Measurements from ENCODE around the gene ADARB2.

Gene ADARB2

DNA sequence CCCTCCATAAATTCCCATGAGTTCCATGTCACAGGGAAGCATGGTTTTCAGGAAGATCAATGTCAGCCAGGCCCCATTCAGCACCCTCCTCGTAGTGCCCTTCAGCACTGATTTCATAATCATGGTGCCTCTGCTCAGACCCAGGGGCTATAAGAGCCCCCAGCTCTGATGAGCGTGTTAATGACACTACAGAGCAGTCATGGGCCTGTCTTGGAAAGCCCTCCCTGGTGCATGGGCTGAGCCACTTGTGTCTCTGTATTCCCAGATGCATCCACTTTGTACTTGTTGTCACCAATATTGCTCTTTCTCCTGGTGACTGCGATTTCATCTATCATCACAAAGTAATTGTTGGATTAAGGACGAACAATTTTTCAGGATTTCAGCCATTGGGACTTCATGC lies 154.6 kb downstream of the ADARB2 start:
- CTCF ChIA-PET = no interaction called here
- no peak overlapping the region for H3K27ac ChIP-seq
- POLR2A ChIA-PET (ENCODE audit: low non-redundant PET) = no interaction called here
- DNase-seq (ENCODE audit: low spot score) = no peak
- TF ChIP-seq, protein P1, sequence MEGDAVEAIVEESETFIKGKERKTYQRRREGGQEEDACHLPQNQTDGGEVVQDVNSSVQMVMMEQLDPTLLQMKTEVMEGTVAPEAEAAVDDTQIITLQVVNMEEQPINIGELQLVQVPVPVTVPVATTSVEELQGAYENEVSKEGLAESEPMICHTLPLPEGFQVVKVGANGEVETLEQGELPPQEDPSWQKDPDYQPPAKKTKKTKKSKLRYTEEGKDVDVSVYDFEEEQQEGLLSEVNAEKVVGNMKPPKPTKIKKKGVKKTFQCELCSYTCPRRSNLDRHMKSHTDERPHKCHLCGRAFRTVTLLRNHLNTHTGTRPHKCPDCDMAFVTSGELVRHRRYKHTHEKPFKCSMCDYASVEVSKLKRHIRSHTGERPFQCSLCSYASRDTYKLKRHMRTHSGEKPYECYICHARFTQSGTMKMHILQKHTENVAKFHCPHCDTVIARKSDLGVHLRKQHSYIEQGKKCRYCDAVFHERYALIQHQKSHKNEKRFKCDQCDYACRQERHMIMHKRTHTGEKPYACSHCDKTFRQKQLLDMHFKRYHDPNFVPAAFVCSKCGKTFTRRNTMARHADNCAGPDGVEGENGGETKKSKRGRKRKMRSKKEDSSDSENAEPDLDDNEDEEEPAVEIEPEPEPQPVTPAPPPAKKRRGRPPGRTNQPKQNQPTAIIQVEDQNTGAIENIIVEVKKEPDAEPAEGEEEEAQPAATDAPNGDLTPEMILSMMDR (conservative IDR thresholded peaks at IDR 0.05; ENCODE audit: low read depth) = no peak

DNA sequence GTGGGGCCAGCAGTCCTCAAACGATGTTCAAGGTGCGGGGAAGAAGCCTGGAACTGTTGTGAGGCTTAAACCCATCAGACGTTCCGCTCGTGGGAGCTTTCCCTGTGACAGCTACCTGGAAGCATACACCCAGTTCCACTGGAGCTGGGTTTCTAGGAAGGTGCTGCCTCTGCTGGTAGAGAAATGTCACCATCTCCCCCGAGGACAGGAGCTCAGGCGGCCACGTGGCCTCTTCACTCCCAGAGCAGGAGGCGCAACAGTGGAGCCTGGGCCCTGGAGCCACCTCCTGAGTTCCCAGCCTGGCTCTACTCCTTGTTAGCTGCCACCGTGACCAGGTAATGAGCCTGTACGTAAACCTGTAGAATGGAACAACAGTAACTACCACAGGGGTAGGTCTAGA lies 156.1 kb downstream of the ADARB2 start:
- CTCF ChIA-PET = no interaction called here
- no peak for DNase-seq (ENCODE audit: low spot score)
- POLR2A ChIA-PET (ENCODE audit: low non-redundant PET) = no interaction called here
- TF ChIP-seq, protein P1 (conservative IDR thresholded peaks at IDR 0.05; ENCODE audit: low read depth) = no peak
- H3K27ac ChIP-seq = no peak overlapping the region

DNA sequence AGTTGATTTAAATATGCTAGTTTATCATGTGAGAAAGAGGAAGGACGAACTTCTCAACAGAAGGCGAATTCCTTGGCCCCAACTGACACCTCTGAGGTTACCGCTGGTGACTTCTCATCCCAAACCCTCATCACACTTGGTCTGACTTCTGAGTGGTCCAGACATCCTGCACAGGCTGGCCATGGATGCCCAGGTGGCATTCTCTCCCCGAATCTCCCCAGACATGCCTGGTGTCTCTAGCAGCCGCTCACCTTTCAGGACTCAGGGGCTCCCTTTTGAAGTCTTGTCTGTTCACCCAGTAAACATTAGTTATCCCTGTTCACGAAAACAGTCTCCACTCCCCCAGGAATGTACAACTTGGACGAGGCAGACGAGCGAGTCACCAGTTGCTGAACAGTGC lies 157.7 kb downstream of the ADARB2 start:
- ChIA-PET CTCF (no interaction called here), POLR2A (ENCODE audit: low non-redundant PET) (no interaction called here)

DNA sequence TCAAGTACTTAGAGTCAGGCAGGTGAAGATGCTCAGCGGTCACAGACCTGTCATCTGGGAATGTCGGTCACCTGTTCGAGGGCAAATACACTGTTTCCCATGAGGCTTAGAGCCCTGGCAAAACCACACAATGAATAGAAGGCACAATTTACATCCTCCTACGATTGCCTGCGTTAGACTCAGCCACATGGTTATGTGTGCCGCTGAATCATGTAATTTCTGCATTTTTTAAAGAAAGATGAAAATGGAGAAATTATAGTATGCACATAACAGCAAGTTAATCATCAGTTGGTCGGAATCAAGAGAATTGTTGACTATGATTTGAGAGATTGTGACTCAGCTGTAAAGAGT lies 158.2 kb downstream of the ADARB2 start:
- DNase-seq (ENCODE audit: low spot score) = no peak

More for the DNA sequence above, 157.7 kb downstream of the ADARB2 start:
- H3K27ac ChIP-seq = no peak overlapping the region
- no peak for DNase-seq (ENCODE audit: low spot score)
- TF ChIP-seq, protein P1 (conservative IDR thresholded peaks at IDR 0.05; ENCODE audit: low read depth) = no peak

DNA sequence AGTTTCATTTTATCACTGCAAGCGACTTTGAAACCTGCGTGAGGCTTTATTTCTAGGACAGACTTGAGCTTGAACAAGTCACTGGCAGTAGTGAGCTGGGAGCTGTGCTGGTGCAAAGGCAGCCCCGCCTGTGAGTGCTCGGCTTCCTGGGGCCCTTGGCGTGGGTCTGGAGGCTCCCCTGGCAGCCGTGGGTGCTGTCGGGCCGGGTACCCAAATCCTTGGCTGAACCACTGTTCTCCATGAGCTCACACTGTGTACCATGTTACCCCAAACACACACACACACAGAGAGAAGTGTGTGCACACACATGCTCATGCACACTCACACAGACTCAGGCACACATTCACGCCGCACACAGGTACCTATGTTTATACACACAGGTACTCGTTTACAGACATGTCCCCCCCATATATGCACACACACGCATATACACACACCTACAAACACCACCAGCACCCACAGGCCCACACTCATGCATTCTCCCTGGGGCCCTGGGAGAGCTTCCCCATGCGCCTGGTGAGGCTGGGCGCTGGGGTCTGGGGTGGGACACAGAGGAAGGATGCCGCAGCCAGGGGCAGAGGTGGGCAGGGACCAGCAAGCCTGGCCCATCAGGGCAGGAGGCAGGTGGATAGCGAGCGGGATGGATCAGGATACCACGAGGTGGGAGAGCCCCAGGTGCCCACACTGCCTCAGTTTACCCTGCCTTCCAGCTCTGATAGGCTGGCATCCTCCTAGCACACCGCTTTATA lies 158.8 kb downstream of the ADARB2 start:
- TF ChIP-seq, protein P1 (conservative IDR thresholded peaks at IDR 0.05; ENCODE audit: low read depth) = no peak
- POLR2A ChIA-PET (ENCODE audit: low non-redundant PET) = no interaction called here
- H3K27ac ChIP-seq = no peak overlapping the region
- DNase-seq (ENCODE audit: low spot score) = no peak
- CTCF ChIA-PET = no interaction called here

More for the DNA sequence above, 158.2 kb downstream of the ADARB2 start:
- ChIA-PET CTCF (no interaction called here), POLR2A (ENCODE audit: low non-redundant PET) (no interaction called here)
- H3K27ac ChIP-seq = no peak overlapping the region
- TF ChIP-seq, protein P1 (conservative IDR thresholded peaks at IDR 0.05; ENCODE audit: low read depth) = no peak

DNA sequence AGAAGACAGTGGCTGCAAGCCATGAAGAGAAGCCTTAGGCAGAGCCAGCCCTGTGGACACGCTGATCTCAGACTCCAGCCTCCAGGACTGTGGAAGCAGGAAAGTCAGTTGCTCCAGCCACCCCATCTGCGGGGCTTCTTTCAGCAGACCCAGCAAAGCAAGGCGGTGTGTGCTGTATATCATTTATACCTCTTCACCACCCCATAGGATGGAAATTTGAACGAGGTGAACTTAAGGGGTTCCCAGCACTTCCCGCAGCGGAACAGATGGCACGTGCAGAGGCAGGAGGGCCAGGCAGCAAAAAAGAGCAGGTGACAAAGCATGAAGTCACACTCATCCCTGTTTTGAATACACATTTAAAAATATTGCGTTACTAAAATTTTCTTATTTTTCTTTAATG lies 159.4 kb downstream of the ADARB2 start:
- ChIA-PET POLR2A (ENCODE audit: low non-redundant PET) (no interaction called here), CTCF (no interaction called here)
- DNase-seq (ENCODE audit: low spot score) = no peak
- TF ChIP-seq, protein P1 (conservative IDR thresholded peaks at IDR 0.05; ENCODE audit: low read depth) = no peak
- no peak overlapping the region for H3K27ac ChIP-seq
